ENCODE data around the gene DNAJB9.
"Not testable (repeated sequence)": the region's sequence is repeated elsewhere in the genome, so short reads cannot be mapped to it uniquely, and the experiment has no call there.

Gene DNAJB9

GRCh38 chr7:108569381-108570145, at the start of gene DNAJB9, which contains the start of gene THAP5:
Gene DNAJB9 (plus strand): TSS chr7:108569874. CDS start chr7:108571727, 1,853 bp downstream.
Gene THAP5 (minus strand): TSS chr7:108569706. CDS start chr7:108569569, 137 bp downstream.
- peak; percentile 100 for DNase-seq (ENCODE audit: low spot score)

GRCh38 chr7:108522780-108523179, 46.9 kb upstream of the DNAJB9 start:
- DNase-seq (ENCODE audit: low spot score), result no peak

- DNase-seq (ENCODE audit: low spot score), result peak; percentile 78
Observed at GRCh38 chr7:108525327-108525984, 44.2 kb upstream of the DNAJB9 start.

GRCh38 chr7:108525985-108526767, 43.5 kb upstream of the DNAJB9 start, which contains the start of gene PNPLA8:
Gene PNPLA8 (minus strand): TSS chr7:108526135. CDS start chr7:108515491, 10,644 bp downstream.
- peak; percentile 99 for DNase-seq (ENCODE audit: low spot score)

- DNase-seq (ENCODE audit: low spot score), result no peak
Observed at GRCh38 chr7:108526768-108527017, 43.0 kb upstream of the DNAJB9 start.

GRCh38 chr7:108528183-108528712, 41.4 kb upstream of the DNAJB9 start:
- no peak for DNase-seq (ENCODE audit: low spot score)

- no peak for DNase-seq (ENCODE audit: low spot score)
Observed at GRCh38 chr7:108529341-108529740, 40.3 kb upstream of the DNAJB9 start.

- no peak for DNase-seq (ENCODE audit: low spot score)
Observed at GRCh38 chr7:108533712-108534111, 36.0 kb upstream of the DNAJB9 start.

- no peak for DNase-seq (ENCODE audit: low spot score)
Observed at GRCh38 chr7:108535257-108535656, 34.4 kb upstream of the DNAJB9 start.

GRCh38 chr7:108535744-108536143, 33.9 kb upstream of the DNAJB9 start:
- DNase-seq (ENCODE audit: low spot score), result no peak

- DNase-seq (ENCODE audit: low spot score), result no peak
Observed at GRCh38 chr7:108537229-108537628, 32.4 kb upstream of the DNAJB9 start.

- DNase-seq (ENCODE audit: low spot score), result not testable (repeated sequence)
Observed at GRCh38 chr7:108538236-108538635, 31.4 kb upstream of the DNAJB9 start.

GRCh38 chr7:108538685-108539084, 31.0 kb upstream of the DNAJB9 start:
- DNase-seq (ENCODE audit: low spot score), result not testable (repeated sequence)

- DNase-seq (ENCODE audit: low spot score), result no peak
Observed at GRCh38 chr7:108541478-108541877, 28.2 kb upstream of the DNAJB9 start.

- not testable (repeated sequence) for DNase-seq (ENCODE audit: low spot score)
Observed at GRCh38 chr7:108548141-108548896, 21.4 kb upstream of the DNAJB9 start.

GRCh38 chr7:108556665-108557064, 13.0 kb upstream of the DNAJB9 start:
- DNase-seq (ENCODE audit: low spot score), result not testable (repeated sequence)

GRCh38 chr7:108557191-108557590, 12.5 kb upstream of the DNAJB9 start:
- DNase-seq (ENCODE audit: low spot score), result no peak

GRCh38 chr7:108557617-108558016, 12.1 kb upstream of the DNAJB9 start:
- no peak for DNase-seq (ENCODE audit: low spot score)

- DNase-seq (ENCODE audit: low spot score), result no peak
Observed at GRCh38 chr7:108559253-108559652, 10.4 kb upstream of the DNAJB9 start.

GRCh38 chr7:108561047-108561619, 8.5 kb upstream of the DNAJB9 start:
- no peak for DNase-seq (ENCODE audit: low spot score)

- no peak for DNase-seq (ENCODE audit: low spot score)
Observed at GRCh38 chr7:108565987-108566386, 3.7 kb upstream of the DNAJB9 start.
